ENCODE results near the gene KCNMB1.

DNA sequence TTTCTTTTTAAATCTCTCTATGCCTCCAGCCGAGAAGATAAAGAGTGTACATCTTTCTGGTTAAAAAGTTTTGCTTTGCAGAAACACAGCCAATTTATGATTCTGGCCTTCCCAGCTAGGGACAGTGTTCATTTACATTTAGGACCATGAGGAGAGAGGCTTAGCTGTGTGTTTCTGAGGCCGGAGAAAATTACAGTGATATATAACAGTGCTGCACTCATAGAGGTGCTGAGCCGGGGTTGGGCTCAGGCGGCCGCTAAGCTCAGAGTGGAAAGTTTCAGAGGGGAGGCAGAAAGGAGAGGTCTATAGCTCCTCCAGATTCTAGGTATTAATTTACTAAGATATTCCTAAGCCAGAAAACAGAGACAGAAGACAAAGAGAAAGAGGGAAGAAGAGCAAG is 54.5 kb downstream of the KCNMB1 start:
- TF ChIP-seq, protein P1, sequence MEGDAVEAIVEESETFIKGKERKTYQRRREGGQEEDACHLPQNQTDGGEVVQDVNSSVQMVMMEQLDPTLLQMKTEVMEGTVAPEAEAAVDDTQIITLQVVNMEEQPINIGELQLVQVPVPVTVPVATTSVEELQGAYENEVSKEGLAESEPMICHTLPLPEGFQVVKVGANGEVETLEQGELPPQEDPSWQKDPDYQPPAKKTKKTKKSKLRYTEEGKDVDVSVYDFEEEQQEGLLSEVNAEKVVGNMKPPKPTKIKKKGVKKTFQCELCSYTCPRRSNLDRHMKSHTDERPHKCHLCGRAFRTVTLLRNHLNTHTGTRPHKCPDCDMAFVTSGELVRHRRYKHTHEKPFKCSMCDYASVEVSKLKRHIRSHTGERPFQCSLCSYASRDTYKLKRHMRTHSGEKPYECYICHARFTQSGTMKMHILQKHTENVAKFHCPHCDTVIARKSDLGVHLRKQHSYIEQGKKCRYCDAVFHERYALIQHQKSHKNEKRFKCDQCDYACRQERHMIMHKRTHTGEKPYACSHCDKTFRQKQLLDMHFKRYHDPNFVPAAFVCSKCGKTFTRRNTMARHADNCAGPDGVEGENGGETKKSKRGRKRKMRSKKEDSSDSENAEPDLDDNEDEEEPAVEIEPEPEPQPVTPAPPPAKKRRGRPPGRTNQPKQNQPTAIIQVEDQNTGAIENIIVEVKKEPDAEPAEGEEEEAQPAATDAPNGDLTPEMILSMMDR (IDR thresholded peaks at IDR 0.05), result no peak
- TF ChIP-seq NR2C2 (CRISPR knock-in tag; IDR thresholded peaks at IDR 0.05), result no peak
